OCI-LY1 (cell line): ENCODE data around the gene PACS2.

Source experiments
- H2AFZ ChIP-seq: fragments of 200-600 bp; sonication (generic), shearing (Covaris generic); 2 replicates; pipeline ENCODE4 v1.6.0; 2014; ENCODE audit warnings: antibody characterized with exemption, mild to moderate bottlenecking, low read length
- H3F3A ChIP-seq: fragments of 200-600 bp; sonication (generic), shearing (Covaris generic); 2 replicates; pipeline ENCODE4 v1.6.0; 2014; ENCODE audit warnings: mild to moderate bottlenecking, antibody characterized with exemption, low read length, moderate library complexity; ENCODE audit not compliant: insufficient read depth
- H3K27ac ChIP-seq: fragments of 200-600 bp; sonication (generic); 2 replicates; pipeline ENCODE4 v1.5.1; 2014; ENCODE audit warnings: low read length, mixed run types, mild to moderate bottlenecking, low read depth; ENCODE audit not compliant: poor library complexity, severe bottlenecking
- H3K27me3 ChIP-seq: fragments of 200-600 bp; sonication (generic); 2 replicates; pipeline ENCODE4 v1.6.0; 2014; ENCODE audit warnings: antibody characterized with exemption, mild to moderate bottlenecking, low read length, moderate library complexity; ENCODE audit not compliant: insufficient read depth
- H3K36me3 ChIP-seq: fragments of 200-600 bp; sonication (generic); 2 replicates; pipeline ENCODE4 v1.6.1; 2014; ENCODE audit warnings: mild to moderate bottlenecking, antibody characterized with exemption, low read length, moderate library complexity, mixed read lengths; ENCODE audit not compliant: insufficient read depth
- H3K4me1 ChIP-seq: fragments of 200-600 bp; sonication (generic); 2 replicates; pipeline ENCODE4 v1.5.1; 2014; ENCODE audit warnings: mild to moderate bottlenecking, low read length, moderate library complexity; ENCODE audit not compliant: insufficient read depth, severe bottlenecking
- H3K4me2 ChIP-seq: fragments of 200-600 bp; sonication (generic), shearing (Covaris generic); 2 replicates; pipeline ENCODE4 v1.6.1; 2014; ENCODE audit warnings: low read length
- H3K4me3 ChIP-seq: fragments of 200-600 bp; sonication (generic); 2 replicates; pipeline ENCODE4 v1.5.1; 2014; ENCODE audit warnings: low read length, low read depth, mild to moderate bottlenecking, mixed read lengths; ENCODE audit not compliant: poor library complexity, severe bottlenecking
- H3K79me2 ChIP-seq: fragments of 200-600 bp; shearing (Covaris generic); 2 replicates; pipeline ENCODE4 v1.6.1; 2016; ENCODE audit warnings: mixed run types, low read length, mixed read lengths; ENCODE audit not compliant: insufficient read depth
- H3K9ac ChIP-seq: fragments of 200-600 bp; sonication (generic), shearing (Covaris generic); 2 replicates; pipeline ENCODE4 v1.6.1; 2014; ENCODE audit warnings: mild to moderate bottlenecking, low read length, mixed read lengths
- H3K9me2 ChIP-seq: fragments of 200-600 bp; sonication (generic), shearing (Covaris generic); 2 replicates; pipeline ENCODE4 v1.6.1; 2014; ENCODE audit warnings: low read depth, mild to moderate bottlenecking, low read length, mixed read lengths
- H3K9me3 ChIP-seq: fragments of 200-600 bp; shearing (Covaris generic); 2 replicates; pipeline ENCODE4 v1.6.1; 2014; ENCODE audit warnings: low read length, mixed read lengths
- H4K20me1 ChIP-seq: fragments of 200-600 bp; sonication (generic), shearing (Covaris generic); 2 replicates; pipeline ENCODE4 v1.6.0; 2016; ENCODE audit warnings: mild to moderate bottlenecking, low read length; ENCODE audit not compliant: insufficient read depth
- EZH2 ChIP-seq: fragments of 200-600 bp; sonication (generic), shearing (Covaris generic); IDR thresholded peaks from 2 replicates; pipeline ENCODE4 v1.8.0; 2017; ENCODE audit warnings: borderline replicate concordance, mixed run types, mild to moderate bottlenecking, antibody characterized with exemption, low read length, moderate library complexity, mixed read lengths
- TF ChIP-seq, protein P1 (sequence below): fragments of 200-600 bp; sonication (generic), shearing (Covaris generic); IDR thresholded peaks from 2 replicates; pipeline ENCODE4 v1.5.1; 2017; ENCODE audit warnings: mild to moderate bottlenecking, antibody characterized with exemption, low read length, moderate library complexity, mixed read lengths

PACS2 gene

DNA sequence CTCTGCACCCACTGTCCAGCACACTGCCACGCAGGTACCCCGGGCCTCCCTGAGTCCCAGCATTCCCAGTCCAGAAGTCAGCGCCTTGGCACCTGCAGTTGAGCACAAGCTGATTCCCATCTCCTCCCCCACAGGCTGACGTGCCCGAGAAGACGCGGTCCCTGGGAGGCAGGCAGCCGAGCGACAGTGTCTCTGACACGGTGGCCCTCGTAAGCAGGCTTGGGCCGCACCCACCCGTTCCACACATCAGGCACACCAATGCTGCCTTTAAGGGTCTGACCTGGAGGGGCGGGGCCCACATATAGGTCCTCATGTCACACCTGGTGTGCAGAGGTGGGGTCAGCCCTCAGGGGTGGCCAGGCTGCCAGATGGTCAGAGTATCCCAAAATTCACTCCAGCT is 65.4 kb downstream of the PACS2 start:
- H3K4me2 ChIP-seq: no peak overlapping the region
- no peak overlapping the region for H3K4me3 ChIP-seq
- H3F3A ChIP-seq: no peaks in the 10 kb centered on the region
- no peak overlapping the region for H3K9ac ChIP-seq
- no peaks in the 10 kb centered on the region for H4K20me1 ChIP-seq
- H3K79me2 ChIP-seq: no peaks in the 10 kb centered on the region
- peaks cover 6% of the 10 kb centered on the region; the same call in 1 of the 2 replicates for H3K27me3 ChIP-seq
- H3K4me1 ChIP-seq: peaks cover 7% of the 10 kb centered on the region
- TF ChIP-seq, protein P1, sequence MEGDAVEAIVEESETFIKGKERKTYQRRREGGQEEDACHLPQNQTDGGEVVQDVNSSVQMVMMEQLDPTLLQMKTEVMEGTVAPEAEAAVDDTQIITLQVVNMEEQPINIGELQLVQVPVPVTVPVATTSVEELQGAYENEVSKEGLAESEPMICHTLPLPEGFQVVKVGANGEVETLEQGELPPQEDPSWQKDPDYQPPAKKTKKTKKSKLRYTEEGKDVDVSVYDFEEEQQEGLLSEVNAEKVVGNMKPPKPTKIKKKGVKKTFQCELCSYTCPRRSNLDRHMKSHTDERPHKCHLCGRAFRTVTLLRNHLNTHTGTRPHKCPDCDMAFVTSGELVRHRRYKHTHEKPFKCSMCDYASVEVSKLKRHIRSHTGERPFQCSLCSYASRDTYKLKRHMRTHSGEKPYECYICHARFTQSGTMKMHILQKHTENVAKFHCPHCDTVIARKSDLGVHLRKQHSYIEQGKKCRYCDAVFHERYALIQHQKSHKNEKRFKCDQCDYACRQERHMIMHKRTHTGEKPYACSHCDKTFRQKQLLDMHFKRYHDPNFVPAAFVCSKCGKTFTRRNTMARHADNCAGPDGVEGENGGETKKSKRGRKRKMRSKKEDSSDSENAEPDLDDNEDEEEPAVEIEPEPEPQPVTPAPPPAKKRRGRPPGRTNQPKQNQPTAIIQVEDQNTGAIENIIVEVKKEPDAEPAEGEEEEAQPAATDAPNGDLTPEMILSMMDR: no peak
- no peak for TF ChIP-seq EZH2
- no peaks in the 10 kb centered on the region for H3K9me3 ChIP-seq
- no peak overlapping the region for H3K27ac ChIP-seq
- H3K9me2 ChIP-seq: no peaks in the 10 kb centered on the region
- no peaks in the 10 kb centered on the region for H3K36me3 ChIP-seq
- H2AFZ ChIP-seq: no peak overlapping the region

DNA sequence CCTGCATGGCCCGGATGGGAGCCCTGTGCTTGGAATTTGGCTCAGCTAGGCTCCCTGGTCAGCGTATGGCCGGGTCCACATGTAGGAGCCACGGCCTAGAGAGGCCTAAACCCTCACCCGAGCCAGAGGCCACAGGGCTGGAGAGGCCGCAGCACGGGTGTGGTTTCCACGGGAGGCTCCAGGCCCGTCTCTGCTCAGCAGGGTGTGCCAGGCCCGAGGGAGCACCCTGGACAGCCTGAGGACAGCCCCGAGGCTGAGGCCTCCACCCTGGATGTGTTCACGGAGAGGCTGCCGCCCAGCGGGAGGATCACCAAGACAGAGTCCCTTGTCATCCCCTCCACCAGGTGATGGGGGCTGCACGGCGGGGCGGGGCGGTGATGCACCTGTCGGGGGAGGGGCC is 66.2 kb downstream of the PACS2 start:
- H3K27ac ChIP-seq: no peak overlapping the region
- H3K79me2 ChIP-seq: no peaks in the 10 kb centered on the region
- no peak overlapping the region for H2AFZ ChIP-seq
- H3K4me3 ChIP-seq: no peak overlapping the region
- H3K9me2 ChIP-seq: no peaks in the 10 kb centered on the region
- H3K4me2 ChIP-seq: no peak overlapping the region
- peaks cover 7% of the 10 kb centered on the region for H3K4me1 ChIP-seq
- no peaks in the 10 kb centered on the region for H3F3A ChIP-seq
- peaks cover 3% of the 10 kb centered on the region; the same call in 1 of the 2 replicates for H3K27me3 ChIP-seq
- H3K9ac ChIP-seq: no peak overlapping the region
- no peaks in the 10 kb centered on the region for H3K9me3 ChIP-seq
- H4K20me1 ChIP-seq: no peaks in the 10 kb centered on the region
- H3K36me3 ChIP-seq: no peaks in the 10 kb centered on the region
- TF ChIP-seq EZH2: no peak
- TF ChIP-seq, protein P1: no peak

DNA sequence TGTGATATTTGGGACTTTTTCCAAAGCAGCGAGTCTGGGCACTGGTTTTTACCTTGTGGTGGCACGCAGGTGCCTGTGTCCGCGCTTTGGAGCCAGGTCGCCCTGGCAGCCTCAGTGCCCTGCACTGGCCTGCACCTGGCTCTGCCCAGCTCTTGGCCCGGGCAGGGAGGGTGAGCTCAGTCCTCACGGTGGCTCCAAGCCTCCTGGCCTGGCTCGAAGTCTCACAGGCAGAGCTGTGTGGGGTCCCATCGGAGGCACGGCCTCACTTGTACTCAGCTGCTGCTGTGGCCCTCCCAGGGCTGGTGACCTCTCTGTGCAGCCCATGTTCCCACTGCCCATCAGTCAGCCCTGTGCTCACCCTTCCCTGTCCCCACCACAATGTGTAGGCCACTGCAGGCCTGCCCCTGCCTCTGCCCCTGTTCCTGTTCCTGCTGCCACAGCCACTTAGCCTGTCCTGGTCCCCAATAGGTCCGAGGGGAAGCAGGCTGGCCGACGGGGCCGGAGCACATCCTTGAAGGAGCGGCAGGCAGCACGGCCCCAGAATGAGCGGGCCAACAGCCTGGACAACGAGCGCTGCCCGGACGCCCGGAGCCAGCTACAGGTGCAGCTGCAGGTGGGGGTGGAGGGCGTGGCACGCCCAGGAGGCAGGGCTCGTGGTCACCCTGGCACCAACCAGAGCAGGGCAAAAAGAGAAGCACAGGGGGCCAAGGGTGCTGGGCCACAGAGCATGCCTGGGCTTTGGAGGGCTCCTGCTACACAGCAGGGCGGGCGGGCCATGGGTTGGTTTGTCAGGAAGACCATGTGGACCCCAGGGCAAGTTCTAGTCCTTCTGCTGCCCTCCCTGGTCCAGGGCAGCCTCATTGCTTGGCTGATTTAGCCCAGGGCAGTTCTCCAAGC is 67.1 kb downstream of the PACS2 start:
- no peak overlapping the region for H3K4me2 ChIP-seq
- H3K9me3 ChIP-seq: no peaks in the 10 kb centered on the region
- H3K9me2 ChIP-seq: no peaks in the 10 kb centered on the region
- H4K20me1 ChIP-seq: no peaks in the 10 kb centered on the region
- no peaks in the 10 kb centered on the region for H3F3A ChIP-seq
- H2AFZ ChIP-seq: no peak overlapping the region
- TF ChIP-seq, protein P1: no peak
- no peak for TF ChIP-seq EZH2
- H3K79me2 ChIP-seq: no peaks in the 10 kb centered on the region
- no peaks in the 10 kb centered on the region for H3K4me1 ChIP-seq
- 0 out of 2 replicates have a peak, but pooled peaks cover 3% of the 10 kb centered on the region for H3K27me3 ChIP-seq
- H3K4me3 ChIP-seq: no peak overlapping the region
- H3K27ac ChIP-seq: no peak overlapping the region
- no peak overlapping the region for H3K9ac ChIP-seq
- no peaks in the 10 kb centered on the region for H3K36me3 ChIP-seq
